Stimulated activated effector memory CD8-positive, alpha-beta T cell treated with anti-CD3 and anti-CD28 coated beads, Interleukin-12 subunit alpha, Interleukin-12 subunit beta, amount 100 ng/mL, for 72 hours (primary cell): ENCODE results near the gene KIF16B.
"Not testable (repeated sequence)": the region's sequence is repeated elsewhere in the genome, so short reads cannot be mapped to it uniquely, and the experiment has no call there.

Source experiments
- ATAC-seq: fragments of 150-1000 bp; cut with Tn5 transposase; 2 replicates; pipeline ENCODE4 v1.10.0; 2021
- DNase-seq, 2 donors: peaks; one replicate each; pipeline ENCODE4 v3.0.0; 2021 to 2022; ENCODE audit warnings: low spot score in 2 of 2
- H3K27ac Mint-ChIP-seq: one replicate; pipeline ENCODE4 v1.8.0; 2022; ENCODE audit warnings: mild to moderate bottlenecking, mixed read lengths
- H3K36me3 Mint-ChIP-seq: one replicate; pipeline ENCODE4 v1.8.0; 2022; ENCODE audit warnings: mild to moderate bottlenecking, mixed read lengths
- H3K4me1 Mint-ChIP-seq: one replicate; pipeline ENCODE4 v1.8.0; 2022; ENCODE audit warnings: mixed read lengths
- H3K4me3 Mint-ChIP-seq: one replicate; pipeline ENCODE4 v1.8.0; 2022; ENCODE audit warnings: mild to moderate bottlenecking, mixed read lengths
- H3K9me3 Mint-ChIP-seq: one replicate; pipeline ENCODE4 v1.8.0; 2022; ENCODE audit warnings: mixed read lengths

The KIF16B gene

GRCh38 chr20:16601047-16601446, 27.8 kb upstream of the KIF16B start:
- ATAC-seq (no peak), DNase-seq (no peak)
- H3K27ac Mint-ChIP-seq: no peak overlapping the region
- no peaks in the 10 kb centered on the region for H3K4me1 Mint-ChIP-seq
- no peaks in the 10 kb centered on the region for H3K36me3 Mint-ChIP-seq
- H3K9me3 Mint-ChIP-seq: no peaks in the 10 kb centered on the region
- no peak overlapping the region for H3K4me3 Mint-ChIP-seq

- Mint-ChIP-seq H3K36me3 (no peaks in the 10 kb centered on the region), H3K4me3 (no peak overlapping the region), H3K4me1 (no peaks in the 10 kb centered on the region), H3K9me3 (no peaks in the 10 kb centered on the region), H3K27ac (no peak overlapping the region)
- DNase-seq: no peak
- ATAC-seq: peak; percentile 46
Measured at GRCh38 chr20:16599257-16599656, 26.0 kb upstream of the KIF16B start.

- Mint-ChIP-seq H3K4me3 (no peak overlapping the region), H3K27ac (no peak overlapping the region), H3K4me1 (no peaks in the 10 kb centered on the region), H3K36me3 (no peaks in the 10 kb centered on the region), H3K9me3 (no peaks in the 10 kb centered on the region)
- no peak for DNase-seq
- ATAC-seq: no peak
Measured at GRCh38 chr20:16596991-16597390, 23.7 kb upstream of the KIF16B start.

- not testable (repeated sequence) for H3K36me3 Mint-ChIP-seq, DNase-seq, ATAC-seq, H3K9me3 Mint-ChIP-seq, H3K27ac Mint-ChIP-seq, H3K4me1 Mint-ChIP-seq, H3K4me3 Mint-ChIP-seq
Measured at GRCh38 chr20:16596404-16596803, 23.2 kb upstream of the KIF16B start.

- H3K36me3 Mint-ChIP-seq: no peaks in the 10 kb centered on the region
- no peaks in the 10 kb centered on the region for H3K9me3 Mint-ChIP-seq
- no peak overlapping the region for H3K27ac Mint-ChIP-seq
- no peak for DNase-seq
- H3K4me3 Mint-ChIP-seq: no peak overlapping the region
- H3K4me1 Mint-ChIP-seq: no peaks in the 10 kb centered on the region
- ATAC-seq: no peak
Measured at GRCh38 chr20:16595376-16595775, 22.1 kb upstream of the KIF16B start.

GRCh38 chr20:16590041-16590633, 16.9 kb upstream of the KIF16B start:
- H3K27ac Mint-ChIP-seq: no peak overlapping the region
- DNase-seq (no peak), ATAC-seq (no peak)
- H3K4me1 Mint-ChIP-seq: no peaks in the 10 kb centered on the region
- no peaks in the 10 kb centered on the region for H3K36me3 Mint-ChIP-seq
- no peaks in the 10 kb centered on the region for H3K9me3 Mint-ChIP-seq
- H3K4me3 Mint-ChIP-seq: no peak overlapping the region

- no peak overlapping the region for H3K27ac Mint-ChIP-seq
- DNase-seq (no peak), ATAC-seq (no peak)
- no peaks in the 10 kb centered on the region for H3K9me3 Mint-ChIP-seq
- H3K36me3 Mint-ChIP-seq: no peaks in the 10 kb centered on the region
- no peak overlapping the region for H3K4me3 Mint-ChIP-seq
- H3K4me1 Mint-ChIP-seq: no peaks in the 10 kb centered on the region
Measured at GRCh38 chr20:16589623-16590022, 16.4 kb upstream of the KIF16B start.

GRCh38 chr20:16588241-16588640, 15.0 kb upstream of the KIF16B start:
- H3K4me3 Mint-ChIP-seq: no peak overlapping the region
- DNase-seq (no peak), ATAC-seq (no peak)
- H3K4me1 Mint-ChIP-seq: no peaks in the 10 kb centered on the region
- no peak overlapping the region for H3K27ac Mint-ChIP-seq
- no peaks in the 10 kb centered on the region for H3K9me3 Mint-ChIP-seq
- no peaks in the 10 kb centered on the region for H3K36me3 Mint-ChIP-seq

GRCh38 chr20:16587066-16587465, 13.8 kb upstream of the KIF16B start:
- Mint-ChIP-seq H3K36me3 (no peaks in the 10 kb centered on the region), H3K4me3 (no peak overlapping the region), H3K27ac (no peak overlapping the region), H3K4me1 (no peaks in the 10 kb centered on the region), H3K9me3 (no peaks in the 10 kb centered on the region)
- ATAC-seq (no peak), DNase-seq (no peak)

- H3K4me1 Mint-ChIP-seq: no peaks in the 10 kb centered on the region
- no peak for DNase-seq
- H3K27ac Mint-ChIP-seq: no peak overlapping the region
- H3K4me3 Mint-ChIP-seq: no peak overlapping the region
- ATAC-seq: peak; percentile 65
- H3K36me3 Mint-ChIP-seq: no peaks in the 10 kb centered on the region
- no peaks in the 10 kb centered on the region for H3K9me3 Mint-ChIP-seq
Measured at GRCh38 chr20:16583474-16583873, 10.2 kb upstream of the KIF16B start.

- DNase-seq: no peak
- Mint-ChIP-seq H3K4me3 (no peak overlapping the region), H3K36me3 (no peaks in the 10 kb centered on the region), H3K9me3 (no peaks in the 10 kb centered on the region), H3K4me1 (no peaks in the 10 kb centered on the region), H3K27ac (no peak overlapping the region)
- ATAC-seq: no peak
Measured at GRCh38 chr20:16581241-16581640, 8.0 kb upstream of the KIF16B start.

GRCh38 chr20:16580620-16581019, 7.4 kb upstream of the KIF16B start:
- no peaks in the 10 kb centered on the region for H3K36me3 Mint-ChIP-seq
- DNase-seq: no peak
- no peaks in the 10 kb centered on the region for H3K4me1 Mint-ChIP-seq
- H3K9me3 Mint-ChIP-seq: no peaks in the 10 kb centered on the region
- H3K27ac Mint-ChIP-seq: no peak overlapping the region
- no peak overlapping the region for H3K4me3 Mint-ChIP-seq
- no peak for ATAC-seq

- no peak overlapping the region for H3K27ac Mint-ChIP-seq
- H3K9me3 Mint-ChIP-seq: no peaks in the 10 kb centered on the region
- DNase-seq (no peak), ATAC-seq (no peak)
- H3K4me3 Mint-ChIP-seq: no peak overlapping the region
- peaks cover 2% of the 10 kb centered on the region for H3K4me1 Mint-ChIP-seq
- no peaks in the 10 kb centered on the region for H3K36me3 Mint-ChIP-seq
Measured at GRCh38 chr20:16580147-16580546, 6.9 kb upstream of the KIF16B start.

GRCh38 chr20:16576219-16576618, 3.0 kb upstream of the KIF16B start:
- Mint-ChIP-seq H3K36me3 (peaks cover 6% of the 10 kb centered on the region), H3K4me1 (peaks cover 16% of the 10 kb centered on the region), H3K27ac (no peak overlapping the region), H3K9me3 (no peaks in the 10 kb centered on the region), H3K4me3 (no peak overlapping the region)
- DNase-seq: no peak
- ATAC-seq: no peak

- ATAC-seq (no peak), DNase-seq (no peak)
- Mint-ChIP-seq H3K27ac (peak overlapping the region; percentile 86), H3K4me3 (peak overlapping the region; percentile 80), H3K9me3 (no peaks in the 10 kb centered on the region), H3K4me1 (peaks cover 22% of the 10 kb centered on the region), H3K36me3 (peaks cover 6% of the 10 kb centered on the region)
Measured at GRCh38 chr20:16575390-16576140, 2.3 kb upstream of the KIF16B start.

GRCh38 chr20:16574656-16575355, 1.6 kb upstream of the KIF16B start:
- Mint-ChIP-seq H3K27ac (peak overlapping the region; percentile 86), H3K9me3 (no peaks in the 10 kb centered on the region), H3K36me3 (peaks cover 6% of the 10 kb centered on the region), H3K4me1 (peaks cover 24% of the 10 kb centered on the region), H3K4me3 (peak overlapping the region; percentile 80)
- DNase-seq: peak; percentile 57 to 85
- ATAC-seq: peak; percentile 82
